Left lung (tissue), 10 donors: ENCODE measurements around the gene PRKCE. TPM values are rescaled to one million over a fixed set of nuclear protein-coding genes. Genes with fewer than 3 reads are reported as not detected.

ENCODE experiments used
- ATAC-seq: fragments of 200-7000 bp; cut with Tn5 transposase; one replicate; pipeline ENCODE4 v1.9.1; 2020; ENCODE audit warnings: moderate library complexity
- DNase-seq, 4 donors: peaks; one replicate each; pipeline ENCODE4 v3.0.0-alpha.2; 2013 to 2020
- H3K27ac ChIP-seq, 2 donors: fragments of 200-600 bp; sonication (generic) in 1 of 2; one replicate each; pipeline versions ENCODE4 v1.5.0 to v1.8.0; 2020 to 2021
- H3K27me3 ChIP-seq, 2 donors: fragments of 200-600 bp; sonication (generic) in 1 of 2; one replicate each; pipeline versions ENCODE4 v1.5.0 to v1.8.0; 2020 to 2021
- H3K36me3 ChIP-seq, 2 donors: fragments of 200-600 bp; sonication (generic) in 1 of 2; one replicate each; pipeline versions ENCODE4 v1.5.0 to v1.8.0; 2020 to 2021
- H3K4me1 ChIP-seq, 2 donors: fragments of 200-600 bp; one replicate each; pipeline ENCODE4 v1.8.0; 2021
- H3K4me3 ChIP-seq, 2 donors: fragments of 200-600 bp; sonication (generic) in 1 of 2; one replicate each; pipeline versions ENCODE4 v1.5.0 to v1.8.0; 2020 to 2021; ENCODE audit warnings: mild to moderate bottlenecking in 1 of 2
- H3K9me3 ChIP-seq, 2 donors: fragments of 200-600 bp; sonication (generic) in 1 of 2; one replicate each; pipeline versions ENCODE4 v1.5.0 to v1.8.0; 2020 to 2021
- CTCF ChIP-seq, 2 donors: fragments of 200-600 bp; sonication (generic) in 1 of 2; IDR thresholded peaks; one replicate each; pipeline versions ENCODE4 v1.5.0 to v1.8.0; 2021; ENCODE audit warnings: antibody characterized with exemption in 2 of 2
- intact Hi-C, 2 donors: fragments of 100-400 bp; cut with DNase I; formaldehyde crosslinking; loops; one replicate each; pipeline versions ENCODE4 v1.11.2 to v1.14.2; 2022
- polyA plus RNA-seq, 6 donors: library from polyadenylated mRNA; unstranded; fragments of 120-200 nt; gene quantifications; one replicate each; pipeline ENCODE4 v1.2.1, GENCODE V29; 2013; ENCODE audit not compliant: insufficient read length in 6 of 6
- total RNA-seq, 2 donors: library from RNA; stranded (reverse); fragmentation: NEBNext Ultra II Directional; extraction: Animal tissue kit (Norgen Biotek cat#: 25700); gene quantifications; one replicate each; pipeline ENCODE4 v1.2.1, GENCODE V29; 2021
- donor health status: DM: no; HTN: yes; CAD: no.
- donor health status: DM: no; HTN: no; CAD: no.

The PRKCE gene
- total and polyA plus RNA-seq, 8 donors: 12.0 to 56.9 (median 14.7) TPM

GRCh38 chr2:45661828-45662227 lies 10.4 kb downstream of the PRKCE start:
- Histone ChIP-seq H3K27ac (no peak overlapping the region), H3K36me3 (no peaks in the 10 kb centered on the region), H3K27me3 (no peaks in the 10 kb centered on the region), H3K4me1 (no peaks in the 10 kb centered on the region), H3K4me3 (no peak overlapping the region), H3K9me3 (no peaks in the 10 kb centered on the region)
- no peak for ATAC-seq
- DNase-seq: no peak
- no peak for TF ChIP-seq CTCF (IDR thresholded peaks at IDR 0.05)
- intact Hi-C loops: no loop called here

- Histone ChIP-seq H3K27me3 (no peaks in the 10 kb centered on the region), H3K36me3 (no peaks in the 10 kb centered on the region), H3K4me3 (no peak overlapping the region), H3K27ac (no peak overlapping the region), H3K9me3 (no peaks in the 10 kb centered on the region), H3K4me1 (peaks cover 0 to 4% of the 10 kb centered on the region in 2 donors)
- intact Hi-C loops: no loop called here
- DNase-seq (no peak), ATAC-seq (no peak)
- no peak for TF ChIP-seq CTCF (IDR thresholded peaks at IDR 0.05)
These were observed 13.3 kb downstream of the PRKCE start for GRCh38 chr2:45664635-45665261.

- DNase-seq (no peak), ATAC-seq (no peak)
- Histone ChIP-seq H3K4me3 (no peak overlapping the region), H3K27ac (no peak overlapping the region), H3K4me1 (peaks cover 0 to 4% of the 10 kb centered on the region in 2 donors), H3K36me3 (no peaks in the 10 kb centered on the region), H3K9me3 (no peaks in the 10 kb centered on the region), H3K27me3 (no peaks in the 10 kb centered on the region)
- no peak for TF ChIP-seq CTCF (IDR thresholded peaks at IDR 0.05)
- intact Hi-C loops: no loop called here
These were observed 17.0 kb downstream of the PRKCE start for GRCh38 chr2:45668509-45668908.

GRCh38 chr2:45669032-45669486 lies 17.6 kb downstream of the PRKCE start:
- Histone ChIP-seq H3K4me1 (peaks cover 0 to 9% of the 10 kb centered on the region in 2 donors), H3K9me3 (no peaks in the 10 kb centered on the region), H3K36me3 (no peaks in the 10 kb centered on the region), H3K27ac (peak overlapping the region in 1 of 2 donors; percentile 0), H3K4me3 (no peak overlapping the region), H3K27me3 (no peaks in the 10 kb centered on the region)
- TF ChIP-seq CTCF (IDR thresholded peaks at IDR 0.05): no peak
- no peak for DNase-seq
- intact Hi-C loops: no loop called here
- peak; percentile 59 for ATAC-seq

- Histone ChIP-seq H3K27me3 (no peaks in the 10 kb centered on the region), H3K36me3 (no peaks in the 10 kb centered on the region), H3K27ac (no peak overlapping the region), H3K4me1 (peaks cover 12 to 21% of the 10 kb centered on the region in 2 donors), H3K9me3 (no peaks in the 10 kb centered on the region), H3K4me3 (no peak overlapping the region)
- DNase-seq: no peak
- no peak for TF ChIP-seq CTCF (IDR thresholded peaks at IDR 0.05)
- no peak for ATAC-seq
- intact Hi-C loops: no loop called here
These were observed 19.2 kb downstream of the PRKCE start for GRCh38 chr2:45670646-45671045.
